Loucy (cell line): Measurements from ENCODE around the gene SOX4.

ENCODE experiments used
- H2AFZ ChIP-seq: fragments of 200-600 bp; sonication (generic); 2 replicates; pipeline ENCODE4 v1.6.0; 2016; ENCODE audit warnings: antibody characterized with exemption, mild to moderate bottlenecking, low read length, moderate library complexity
- H3F3A ChIP-seq: fragments of 200-600 bp; 2 replicates; pipeline ENCODE4 v1.6.0; 2016; ENCODE audit warnings: antibody characterized with exemption, low read depth, mild to moderate bottlenecking
- H3K27me3 ChIP-seq: fragments of 200-600 bp; sonication (generic); 2 replicates; pipeline ENCODE4 v1.6.1; 2014; ENCODE audit warnings: low read length, mild to moderate bottlenecking; ENCODE audit not compliant: insufficient read depth, poor library complexity, severe bottlenecking
- H3K36me3 ChIP-seq: fragments of 200-600 bp; sonication (generic); 2 replicates; pipeline ENCODE4 v1.6.1; 2016; ENCODE audit warnings: low read length; ENCODE audit not compliant: insufficient read depth
- H3K4me1 ChIP-seq: fragments of 200-600 bp; sonication (generic); 2 replicates; pipeline ENCODE4 v1.5.1; 2014; ENCODE audit warnings: low read length, mild to moderate bottlenecking; ENCODE audit not compliant: insufficient read depth, poor library complexity, severe bottlenecking
- H3K4me2 ChIP-seq: fragments of 200-600 bp; sonication (generic); 2 replicates; pipeline ENCODE4 v1.6.0; 2014; ENCODE audit warnings: antibody characterized with exemption, low read length, low read depth, mild to moderate bottlenecking; ENCODE audit not compliant: poor library complexity, severe bottlenecking
- H3K4me3 ChIP-seq: fragments of 200-600 bp; sonication (generic); 2 replicates; pipeline ENCODE4 v1.5.1; 2014; ENCODE audit warnings: low read length, mild to moderate bottlenecking, mixed read lengths; ENCODE audit not compliant: poor library complexity, severe bottlenecking
- H3K79me2 ChIP-seq: fragments of 200-600 bp; sonication (generic); 2 replicates; pipeline ENCODE4 v1.6.1; 2014; ENCODE audit warnings: low read length; ENCODE audit not compliant: insufficient read depth
- H3K9ac ChIP-seq: fragments of 200-600 bp; sonication (generic); 2 replicates; pipeline ENCODE4 v1.6.0; 2014; ENCODE audit warnings: mild to moderate bottlenecking, low read depth, low read length, moderate library complexity; ENCODE audit not compliant: poor library complexity, severe bottlenecking
- H3K9me2 ChIP-seq: fragments of 200-600 bp; sonication (generic); replicated peaks from 2 replicates; pipeline ENCODE4 v1.6.1; 2016; ENCODE audit warnings: low read depth, low read length, mixed read lengths
- H3K9me3 ChIP-seq: fragments of 200-600 bp; sonication (generic); 2 replicates; pipeline ENCODE4 v1.6.1; 2014; ENCODE audit warnings: mild to moderate bottlenecking, antibody characterized with exemption, low read length, low read depth; ENCODE audit not compliant: insufficient read depth
- H4K20me1 ChIP-seq: fragments of 200-600 bp; sonication (generic); 2 replicates; pipeline ENCODE4 v1.6.0; 2014; ENCODE audit warnings: antibody characterized with exemption, low read length, mild to moderate bottlenecking; ENCODE audit not compliant: insufficient read depth, poor library complexity, severe bottlenecking
- EZH2phosphoT487 ChIP-seq: fragments of 200-600 bp; IDR thresholded peaks from 2 replicates; pipeline ENCODE4 v1.6.1; 2018; ENCODE audit warnings: antibody characterized with exemption, mild to moderate bottlenecking, moderate library complexity, borderline replicate concordance
- TF ChIP-seq, protein P1 (sequence below): fragments of 200-600 bp; sonication (generic); conservative IDR thresholded peaks from 2 replicates; pipeline ENCODE4 v1.5.1; 2014; ENCODE audit warnings: mild to moderate bottlenecking, antibody characterized with exemption, low read length

SOX4 gene

DNA sequence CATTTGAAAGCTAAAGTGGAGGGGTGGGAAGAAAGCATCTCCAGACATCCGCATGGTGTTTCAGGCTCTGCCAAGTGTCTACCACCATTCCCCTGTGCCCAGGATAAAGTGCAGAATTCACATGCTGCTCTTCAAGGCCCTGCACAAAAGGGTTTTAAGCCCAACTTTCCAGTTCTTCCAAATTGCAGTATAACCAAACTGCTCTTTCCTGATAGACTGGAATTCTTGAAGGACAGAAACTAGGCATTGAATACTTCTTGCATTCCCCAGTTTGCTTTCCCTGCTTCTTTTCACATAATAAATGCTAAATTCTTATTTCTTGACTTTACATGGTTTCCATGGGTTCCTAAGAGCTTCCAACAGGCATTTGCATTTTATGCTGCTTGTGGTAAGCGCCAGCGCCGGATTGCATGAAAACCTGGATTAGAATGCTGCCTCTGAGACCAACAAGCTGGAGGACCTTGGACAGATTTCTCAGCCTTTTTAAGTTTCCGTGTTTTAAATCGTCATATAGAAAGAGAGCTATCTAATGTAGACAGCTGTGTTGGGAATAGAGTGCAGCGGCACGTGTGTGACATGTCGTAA lies 7.9 kb downstream of the SOX4 start:
- Histone ChIP-seq H3K4me1 (peaks cover 68% of the 10 kb centered on the region), H3K9me2 (no peaks in the 10 kb centered on the region), H3K9me3 (no peaks in the 10 kb centered on the region), H2AFZ (no peak overlapping the region), H3K4me2 (peak overlapping the region; percentile 92), H3K36me3 (peaks cover 34% of the 10 kb centered on the region), H3K27me3 (peaks cover 21% of the 10 kb centered on the region), H3K4me3 (peak overlapping the region; percentile 94), H3K79me2 (peaks cover 88% of the 10 kb centered on the region), H3K9ac (peak overlapping the region; percentile 98), H4K20me1 (peaks cover 41% of the 10 kb centered on the region), H3F3A (peaks cover 46% of the 10 kb centered on the region)
- no peak for TF ChIP-seq EZH2phosphoT487

GRCh38 chr6:21601932-21602390 lies 8.4 kb downstream of the SOX4 start:
- H2AFZ ChIP-seq = no peak overlapping the region
- H3K9me2 ChIP-seq = no peaks in the 10 kb centered on the region
- TF ChIP-seq, protein P1, sequence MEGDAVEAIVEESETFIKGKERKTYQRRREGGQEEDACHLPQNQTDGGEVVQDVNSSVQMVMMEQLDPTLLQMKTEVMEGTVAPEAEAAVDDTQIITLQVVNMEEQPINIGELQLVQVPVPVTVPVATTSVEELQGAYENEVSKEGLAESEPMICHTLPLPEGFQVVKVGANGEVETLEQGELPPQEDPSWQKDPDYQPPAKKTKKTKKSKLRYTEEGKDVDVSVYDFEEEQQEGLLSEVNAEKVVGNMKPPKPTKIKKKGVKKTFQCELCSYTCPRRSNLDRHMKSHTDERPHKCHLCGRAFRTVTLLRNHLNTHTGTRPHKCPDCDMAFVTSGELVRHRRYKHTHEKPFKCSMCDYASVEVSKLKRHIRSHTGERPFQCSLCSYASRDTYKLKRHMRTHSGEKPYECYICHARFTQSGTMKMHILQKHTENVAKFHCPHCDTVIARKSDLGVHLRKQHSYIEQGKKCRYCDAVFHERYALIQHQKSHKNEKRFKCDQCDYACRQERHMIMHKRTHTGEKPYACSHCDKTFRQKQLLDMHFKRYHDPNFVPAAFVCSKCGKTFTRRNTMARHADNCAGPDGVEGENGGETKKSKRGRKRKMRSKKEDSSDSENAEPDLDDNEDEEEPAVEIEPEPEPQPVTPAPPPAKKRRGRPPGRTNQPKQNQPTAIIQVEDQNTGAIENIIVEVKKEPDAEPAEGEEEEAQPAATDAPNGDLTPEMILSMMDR = no peak
- TF ChIP-seq EZH2phosphoT487 = no peak
- H3K79me2 ChIP-seq = peaks cover 88% of the 10 kb centered on the region
- H3K36me3 ChIP-seq = peaks cover 32% of the 10 kb centered on the region
- peak overlapping the region; percentile 98 for H3K9ac ChIP-seq
- H3K4me3 ChIP-seq = peak overlapping the region; percentile 94
- H3K4me1 ChIP-seq = peaks cover 68% of the 10 kb centered on the region
- no peaks in the 10 kb centered on the region for H3K9me3 ChIP-seq
- peaks cover 19% of the 10 kb centered on the region for H3K27me3 ChIP-seq
- peak overlapping the region; percentile 92 for H3K4me2 ChIP-seq
- peaks cover 43% of the 10 kb centered on the region for H3F3A ChIP-seq
- peaks cover 36% of the 10 kb centered on the region for H4K20me1 ChIP-seq

GRCh38 chr6:21603082-21603952 lies 9.8 kb downstream of the SOX4 start:
- Histone ChIP-seq H3F3A (peaks cover 38% of the 10 kb centered on the region), H3K36me3 (peaks cover 20% of the 10 kb centered on the region), H3K79me2 (peaks cover 82% of the 10 kb centered on the region), H3K27me3 (peaks cover 6% of the 10 kb centered on the region), H2AFZ (no peak overlapping the region), H3K9me3 (no peaks in the 10 kb centered on the region), H3K4me1 (peaks cover 66% of the 10 kb centered on the region), H3K9me2 (no peaks in the 10 kb centered on the region), H3K4me3 (peak overlapping the region; percentile 94), H3K9ac (peak overlapping the region; percentile 98), H4K20me1 (peaks cover 22% of the 10 kb centered on the region), H3K4me2 (peak overlapping the region; percentile 92)
- TF ChIP-seq, protein P1 = no peak
- TF ChIP-seq EZH2phosphoT487 = no peak
